UCSD-AML1 (cell line): Measurements from ENCODE around the gene PDZRN4.
"Not testable (repeated sequence)": the region's sequence is repeated elsewhere in the genome, so short reads cannot be mapped to it uniquely, and the experiment has no call there.

ENCODE experiments used
- DNase-seq: peaks from one replicate; lab custom pipeline; 2025; ENCODE audit not compliant: unreplicated experiment; lab: John Stamatoyannopoulos, UW

The PDZRN4 gene

GRCh38 chr12:41280341-41281095 is 92.4 kb downstream of the PDZRN4 start:
- DNase-seq = not testable (repeated sequence)

GRCh38 chr12:41285470-41285869 is 97.3 kb downstream of the PDZRN4 start:
- not testable (repeated sequence) for DNase-seq

DNA sequence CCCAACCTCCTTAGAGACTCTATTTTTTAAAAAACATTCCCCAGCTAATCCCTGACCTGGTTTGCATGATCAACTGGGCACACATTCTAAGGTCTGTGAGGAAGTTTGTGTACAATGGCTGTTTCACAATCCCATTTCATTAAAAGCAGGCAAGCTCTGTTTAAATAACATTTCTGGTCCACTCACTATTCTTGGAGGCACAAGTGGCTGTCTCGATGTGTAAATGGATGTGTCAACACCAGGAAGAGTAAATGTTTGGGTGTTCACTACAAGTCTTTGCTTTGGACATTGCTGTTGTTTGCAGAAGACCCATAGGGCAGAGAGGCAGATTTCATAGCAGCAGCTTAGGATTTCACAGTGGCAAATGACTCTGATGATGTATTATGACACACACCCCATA is 98.3 kb downstream of the PDZRN4 start:
- DNase-seq = no peak

DNA sequence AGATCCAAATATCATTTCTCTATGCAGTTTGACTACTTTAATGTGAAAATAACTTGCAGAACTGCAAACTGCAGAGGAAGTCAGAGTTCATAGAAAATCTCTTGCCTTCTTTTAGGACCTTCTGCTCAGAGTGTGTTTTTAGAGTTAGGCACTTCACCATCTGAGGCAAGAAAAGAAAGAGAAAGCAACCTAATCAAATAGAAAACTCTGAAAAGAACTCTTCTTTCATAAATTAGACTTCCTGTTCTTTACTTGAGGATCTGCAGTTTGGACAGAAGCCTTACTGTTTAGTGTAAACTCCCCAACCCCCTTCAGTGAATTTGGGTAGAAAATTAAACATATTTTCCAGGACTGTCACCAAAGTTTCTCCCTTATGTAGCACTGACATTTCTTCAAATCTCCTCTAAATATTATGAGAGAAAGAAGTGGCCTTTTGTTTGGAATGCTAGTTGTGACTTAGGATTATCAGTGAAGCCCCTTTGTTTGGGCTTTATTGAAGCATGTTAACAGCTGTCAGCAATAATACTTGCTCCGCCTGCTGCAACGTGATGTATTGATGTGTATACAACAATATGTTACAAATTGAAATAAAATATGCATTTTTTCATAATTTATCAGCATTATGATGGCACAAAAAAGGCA is 99.5 kb downstream of the PDZRN4 start:
- DNase-seq = no peak

DNA sequence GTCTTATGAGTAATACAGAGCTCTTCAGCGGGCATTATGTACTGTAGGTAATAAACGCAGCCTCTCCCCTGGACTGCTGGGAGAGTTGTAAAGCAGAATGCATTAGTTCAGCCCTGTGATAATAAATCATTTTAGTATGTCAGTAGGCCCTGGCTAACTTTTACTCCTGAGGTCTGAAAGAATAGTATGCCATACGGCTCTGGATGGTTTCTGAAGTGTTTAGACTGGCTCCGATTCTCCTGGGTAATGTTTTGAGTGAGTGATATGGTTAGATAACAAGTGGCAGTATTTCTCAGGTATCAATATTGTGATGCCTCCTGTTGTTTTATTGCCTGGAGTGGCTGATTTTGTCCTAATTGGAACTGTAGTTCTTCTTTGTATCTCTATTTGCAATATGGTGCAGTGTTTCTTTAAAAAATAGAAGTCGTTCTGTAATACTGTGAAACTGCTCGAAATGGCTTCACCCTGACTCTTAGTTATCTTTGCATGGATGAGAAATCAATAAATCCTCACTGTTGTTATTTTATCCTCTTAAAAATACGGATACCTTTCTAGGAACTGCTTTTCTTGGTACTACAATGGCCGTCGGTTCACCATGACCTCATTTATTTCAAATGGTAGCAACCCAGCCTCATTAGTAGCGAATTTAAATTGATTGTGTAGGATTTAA is 100.2 kb downstream of the PDZRN4 start:
- no peak for DNase-seq

DNA sequence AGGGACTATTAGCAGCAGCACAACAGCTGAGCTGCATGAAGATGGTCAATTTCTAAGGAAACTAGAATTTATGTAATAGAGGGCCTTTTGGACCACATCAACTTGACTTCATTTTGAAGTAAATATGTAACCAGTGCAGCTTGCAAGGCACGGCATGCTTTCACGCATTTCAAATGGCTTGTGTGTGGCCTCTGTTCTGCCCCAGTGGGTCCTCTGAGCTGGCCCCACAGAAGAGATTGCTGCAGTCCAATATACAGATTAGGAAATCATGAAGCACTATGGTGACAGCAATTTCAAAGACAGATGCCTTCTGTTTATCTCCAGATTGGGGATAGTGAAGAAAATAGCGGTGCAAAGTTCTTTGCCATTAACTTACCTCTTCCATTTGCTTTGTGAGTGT is 101.4 kb downstream of the PDZRN4 start:
- DNase-seq = no peak

GRCh38 chr12:41293011-41293410 is 104.9 kb downstream of the PDZRN4 start:
- DNase-seq = no peak

GRCh38 chr12:41293461-41293860 is 105.3 kb downstream of the PDZRN4 start:
- no peak for DNase-seq

DNA sequence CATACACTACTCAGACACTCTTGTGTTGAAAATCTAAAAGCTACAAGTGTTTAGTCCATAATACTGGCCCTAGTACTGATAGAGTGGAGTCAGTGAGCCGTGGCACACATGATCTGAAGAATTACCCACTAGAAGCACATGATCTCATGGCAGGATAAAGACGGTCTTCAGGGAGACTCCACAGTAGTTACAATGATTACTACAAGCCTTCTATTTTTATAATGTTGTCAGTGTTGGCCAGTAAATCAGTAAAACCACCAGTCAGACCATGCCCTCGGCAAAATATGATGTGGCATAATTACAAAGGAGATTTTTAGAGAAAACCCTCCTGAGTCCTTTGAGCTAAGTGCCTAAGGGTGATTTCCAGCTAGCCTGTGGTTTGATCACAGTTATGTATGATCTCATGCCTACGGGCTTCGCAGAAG is 114.9 kb downstream of the PDZRN4 start:
- no peak for DNase-seq

GRCh38 chr12:41304526-41304925 is 116.4 kb downstream of the PDZRN4 start:
- DNase-seq = no peak

DNA sequence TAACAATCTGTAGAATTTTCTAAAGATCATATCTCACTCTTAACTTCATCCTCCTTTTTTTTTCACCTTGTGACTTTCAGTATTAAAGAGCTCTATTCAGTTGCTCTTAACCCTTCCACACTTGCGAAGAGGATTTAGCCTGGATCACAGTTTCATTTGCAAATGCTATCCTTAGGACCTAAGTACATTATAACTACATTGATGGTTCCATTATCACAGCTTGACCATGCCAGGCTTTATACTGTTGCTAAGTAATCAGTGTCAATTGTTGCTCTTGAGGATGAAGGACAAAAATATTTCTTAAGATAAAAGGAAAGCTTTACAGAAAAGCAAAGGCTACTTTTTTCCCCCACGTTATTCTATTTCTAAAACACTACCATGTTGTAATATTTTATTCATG is 122.2 kb downstream of the PDZRN4 start:
- no peak for DNase-seq

DNA sequence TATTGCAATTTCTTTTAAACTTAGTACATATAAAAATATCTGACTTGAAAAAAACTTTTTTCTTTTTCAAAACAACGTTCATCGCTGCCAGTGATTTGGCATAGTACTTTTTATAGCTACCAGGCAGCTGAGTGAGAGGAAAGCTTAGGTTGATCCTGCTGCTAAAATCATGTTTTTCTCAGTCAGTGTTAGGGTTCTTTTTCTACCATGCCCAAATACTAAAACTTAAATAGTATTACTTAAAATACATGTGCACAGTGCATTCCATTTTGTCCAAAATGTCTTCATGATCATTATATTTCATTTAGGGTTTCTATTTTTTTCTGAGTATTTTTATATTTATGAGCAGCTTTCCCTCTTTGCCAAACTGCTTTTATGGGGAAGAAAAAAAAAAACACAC is 123.8 kb downstream of the PDZRN4 start:
- no peak for DNase-seq

DNA sequence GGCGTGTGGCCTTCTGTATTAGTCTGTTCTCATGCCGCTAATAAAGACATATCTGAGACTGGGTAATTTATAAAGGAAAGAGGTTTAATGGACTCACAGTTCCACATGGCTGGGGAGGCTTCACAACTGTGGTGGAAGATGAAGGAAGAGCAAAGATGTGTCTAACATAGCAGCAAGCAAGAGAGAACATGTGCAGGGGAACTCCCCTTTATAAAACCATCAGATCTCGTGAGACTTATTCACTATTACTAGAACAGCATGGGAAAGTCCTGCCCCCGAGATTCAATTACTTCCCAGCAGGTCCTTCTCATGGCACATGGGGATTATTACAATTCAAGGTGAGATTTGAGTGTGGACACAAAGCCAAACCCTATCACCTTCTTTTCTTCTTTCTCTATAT is 124.3 kb downstream of the PDZRN4 start:
- not testable (repeated sequence) for DNase-seq

DNA sequence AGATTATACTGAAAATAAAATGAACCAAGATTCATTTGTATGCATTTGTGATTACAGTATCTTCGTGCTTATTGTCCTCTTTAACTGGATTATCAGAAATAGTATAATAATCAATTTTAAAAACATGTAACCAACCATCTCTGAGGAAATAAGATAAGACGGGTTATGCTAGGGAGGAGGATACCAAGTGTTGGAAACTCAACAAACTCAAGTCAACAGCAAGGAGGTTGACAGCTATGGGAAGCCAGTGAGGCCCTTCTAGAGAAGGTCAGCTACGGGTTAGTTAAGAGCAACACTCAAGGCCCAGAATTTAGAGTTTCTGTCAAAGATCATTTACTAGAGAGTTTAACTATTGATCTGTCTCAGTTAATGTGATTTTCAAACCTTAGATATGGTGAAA is 137.2 kb downstream of the PDZRN4 start:
- no peak for DNase-seq

DNA sequence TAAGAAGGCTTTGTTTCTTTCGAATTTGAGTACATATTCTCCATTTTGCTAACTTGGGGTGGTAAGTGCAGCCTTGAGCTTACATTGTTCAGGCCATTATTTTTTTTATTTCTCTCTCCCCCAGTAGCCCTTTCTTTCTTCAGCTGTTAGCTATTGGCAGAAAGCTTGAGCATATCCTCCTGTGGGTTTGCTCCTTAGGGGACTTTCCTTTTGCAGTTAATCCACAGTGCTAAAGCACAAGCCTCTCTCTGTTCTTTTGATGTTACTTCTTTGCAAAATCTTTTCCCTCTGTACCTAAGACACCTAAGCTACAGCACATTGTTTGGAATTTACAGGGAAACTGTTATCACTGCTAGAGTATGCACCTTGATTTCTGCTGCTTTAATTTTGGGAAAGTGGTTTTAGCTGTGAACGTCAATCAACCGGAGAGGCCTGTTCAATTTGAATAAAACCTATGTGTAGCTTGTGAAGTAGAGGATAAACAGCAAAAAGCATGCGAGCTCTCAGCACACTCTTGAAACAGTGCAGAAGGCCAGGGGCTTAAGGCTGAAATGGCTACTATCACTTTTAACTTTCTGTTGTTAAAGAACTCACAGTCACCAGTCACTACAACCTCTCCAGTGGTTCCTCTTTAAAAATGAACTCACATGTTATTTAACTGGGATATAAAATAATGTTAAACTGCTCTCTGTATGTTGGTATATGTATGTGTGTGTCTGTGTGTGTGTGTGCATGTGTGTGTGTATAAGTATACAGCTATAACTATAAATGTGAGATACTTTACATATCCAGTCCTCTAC is 139.2 kb downstream of the PDZRN4 start:
- DNase-seq = no peak

- no peak for DNase-seq
Observed at GRCh38 chr12:41333974-41334373, 145.9 kb downstream of the PDZRN4 start.

DNA sequence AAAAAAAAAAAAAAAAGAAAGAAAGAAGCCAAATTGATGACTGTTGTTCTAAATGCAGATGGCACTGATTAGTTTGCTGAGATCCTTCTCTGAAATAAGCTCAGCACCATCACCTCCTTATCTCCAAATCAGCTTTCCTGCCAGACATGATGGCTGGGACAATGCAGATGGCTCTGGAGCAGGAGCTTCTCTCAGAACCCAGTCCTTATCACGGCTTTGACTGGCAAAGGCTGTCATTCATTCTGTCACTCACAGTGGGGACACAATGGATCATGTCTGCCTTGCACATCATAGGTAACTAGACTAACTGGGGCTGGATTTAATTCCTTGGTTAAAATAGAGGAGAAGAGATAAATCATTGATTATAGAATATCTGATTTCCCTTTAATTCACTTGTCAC is 146.3 kb downstream of the PDZRN4 start:
- no peak for DNase-seq

DNA sequence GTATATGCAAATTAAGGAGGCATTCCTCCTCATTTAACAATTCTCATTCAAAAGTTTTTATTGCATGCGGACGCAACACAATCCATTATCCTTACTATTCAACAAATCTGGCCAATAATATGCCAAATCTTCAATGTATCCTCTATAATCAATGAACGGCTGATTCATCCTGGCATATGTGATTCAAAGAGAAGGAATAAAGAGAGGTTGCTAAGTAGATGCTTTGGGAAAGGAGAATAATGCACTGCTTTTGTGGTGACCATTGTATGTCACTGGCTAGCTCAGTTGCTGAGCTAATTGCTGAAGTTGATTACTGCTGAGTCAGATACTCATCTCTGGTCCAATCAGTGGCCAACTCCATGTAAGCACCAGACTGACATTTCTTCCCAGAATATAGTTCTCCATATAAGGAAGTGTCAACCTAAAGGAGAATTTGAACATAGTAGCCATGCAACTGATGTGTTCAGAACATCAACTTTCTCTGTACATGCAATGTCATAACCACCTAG is 148.0 kb downstream of the PDZRN4 start:
- no peak for DNase-seq

- no peak for DNase-seq
Observed at GRCh38 chr12:41339784-41340183, 151.7 kb downstream of the PDZRN4 start.

- DNase-seq = no peak
Observed at GRCh38 chr12:41344776-41345470, 156.8 kb downstream of the PDZRN4 start.

- no peak for DNase-seq
Observed at GRCh38 chr12:41348198-41348597, 160.1 kb downstream of the PDZRN4 start.
